ENCODE measurements around the gene FGF14. TPM values are rescaled to one million over a fixed set of nuclear protein-coding genes. Genes with fewer than 3 reads are reported as not detected.

The FGF14 gene
- total and polyA plus RNA-seq, 9 donors = 0.06 to 4.8 (median 0.60) TPM; not detected in 2

- no peak overlapping the region for H3K27ac ChIP-seq
- no peaks in the 10 kb centered on the region for H3K4me1 ChIP-seq (ENCODE audit: insufficient read depth)
- no peaks in the 10 kb centered on the region for H3K36me3 ChIP-seq
- no peaks in the 10 kb centered on the region for H3K9me3 ChIP-seq
- no peaks in the 10 kb centered on the region for H3K27me3 ChIP-seq
- intact Hi-C loops (cut with DNase I) = no loop called here
- TF ChIP-seq POLR2A (IDR thresholded peaks at IDR 0.05) (no peak), CTCF (IDR thresholded peaks at IDR 0.05) (no peak), EP300 (IDR thresholded peaks at IDR 0.05) (no peak)
- H3K4me3 ChIP-seq = no peak overlapping the region
- 71 to 84% (median 72%) methylated on average over 6 of the region's 6 CpGs for WGBS, 3 donors
- DNase-seq = no peak
Observed at GRCh38 chr13:102260256-102260655, 141.6 kb downstream of the FGF14 start.

- no peak for DNase-seq
- no peaks in the 10 kb centered on the region for H3K4me1 ChIP-seq (ENCODE audit: insufficient read depth)
- intact Hi-C loops (cut with DNase I) = no loop called here
- H3K4me3 ChIP-seq = no peak overlapping the region
- H3K36me3 ChIP-seq = no peaks in the 10 kb centered on the region
- H3K9me3 ChIP-seq = no peaks in the 10 kb centered on the region
- TF ChIP-seq CTCF (IDR thresholded peaks at IDR 0.05) (no peak), EP300 (IDR thresholded peaks at IDR 0.05) (no peak), POLR2A (IDR thresholded peaks at IDR 0.05) (no peak)
- H3K27ac ChIP-seq = no peak overlapping the region
- no peaks in the 10 kb centered on the region for H3K27me3 ChIP-seq
Observed at GRCh38 chr13:102255409-102255808, 146.4 kb downstream of the FGF14 start.

DNA sequence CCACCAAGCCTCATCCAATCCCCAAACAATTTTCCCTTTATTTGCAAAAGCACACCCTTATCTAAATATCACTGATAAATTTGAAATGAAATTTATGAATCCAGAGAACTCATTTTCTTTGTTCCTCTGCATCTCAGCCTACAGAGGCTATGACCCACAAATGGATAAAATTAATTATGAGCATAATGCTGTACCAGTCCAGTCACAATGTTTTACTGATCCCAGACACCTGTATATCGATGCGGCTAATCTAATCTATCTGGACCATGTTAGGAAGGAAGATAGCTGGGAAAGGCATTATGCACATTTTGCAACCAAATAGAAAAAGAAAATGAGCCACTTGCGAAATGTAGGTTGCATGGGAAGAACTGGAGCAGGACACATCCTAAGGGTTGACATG lies 150.0 kb downstream of the FGF14 start:
- Histone ChIP-seq H3K27me3 (no peaks in the 10 kb centered on the region), H3K27ac (no peak overlapping the region), H3K4me1 (ENCODE audit: insufficient read depth) (no peaks in the 10 kb centered on the region), H3K9me3 (no peaks in the 10 kb centered on the region), H3K36me3 (no peaks in the 10 kb centered on the region), H3K4me3 (no peak overlapping the region)
- 75 to 93% (median 89%) methylated on average over 3 of the region's 3 CpGs for WGBS, 3 donors
- intact Hi-C loops (cut with DNase I) = no loop called here
- TF ChIP-seq EP300 (IDR thresholded peaks at IDR 0.05) (no peak), POLR2A (IDR thresholded peaks at IDR 0.05) (no peak), CTCF (IDR thresholded peaks at IDR 0.05) (no peak)
- DNase-seq = no peak

- H3K4me3 ChIP-seq = no peak overlapping the region
- H3K4me1 ChIP-seq (ENCODE audit: insufficient read depth) = no peaks in the 10 kb centered on the region
- H3K9me3 ChIP-seq = no peaks in the 10 kb centered on the region
- WGBS, 3 donors = 73 to 80% (median 80%) methylated on average over 2 of the region's 2 CpGs
- TF ChIP-seq EP300 (IDR thresholded peaks at IDR 0.05) = no peak
- no peak for TF ChIP-seq CTCF (IDR thresholded peaks at IDR 0.05)
- TF ChIP-seq POLR2A (IDR thresholded peaks at IDR 0.05) = no peak
- intact Hi-C loops (cut with DNase I) = no loop called here
- H3K36me3 ChIP-seq = no peaks in the 10 kb centered on the region
- H3K27ac ChIP-seq = no peak overlapping the region
- no peak for DNase-seq
- H3K27me3 ChIP-seq = no peaks in the 10 kb centered on the region
Observed at GRCh38 chr13:102250448-102250847, 151.4 kb downstream of the FGF14 start.
